ENCODE results near the gene FABP7. TPM values are rescaled to one million over a fixed set of nuclear protein-coding genes. Genes with fewer than 3 reads are reported as not detected.
A peak's percentile ranks its signal among the peaks of the same experiment; 100 is the strongest.

The FABP7 gene
- polyA plus RNA-seq, 2 of the 4 experiments (the other 2 are of a cell fraction): not detected

DNA sequence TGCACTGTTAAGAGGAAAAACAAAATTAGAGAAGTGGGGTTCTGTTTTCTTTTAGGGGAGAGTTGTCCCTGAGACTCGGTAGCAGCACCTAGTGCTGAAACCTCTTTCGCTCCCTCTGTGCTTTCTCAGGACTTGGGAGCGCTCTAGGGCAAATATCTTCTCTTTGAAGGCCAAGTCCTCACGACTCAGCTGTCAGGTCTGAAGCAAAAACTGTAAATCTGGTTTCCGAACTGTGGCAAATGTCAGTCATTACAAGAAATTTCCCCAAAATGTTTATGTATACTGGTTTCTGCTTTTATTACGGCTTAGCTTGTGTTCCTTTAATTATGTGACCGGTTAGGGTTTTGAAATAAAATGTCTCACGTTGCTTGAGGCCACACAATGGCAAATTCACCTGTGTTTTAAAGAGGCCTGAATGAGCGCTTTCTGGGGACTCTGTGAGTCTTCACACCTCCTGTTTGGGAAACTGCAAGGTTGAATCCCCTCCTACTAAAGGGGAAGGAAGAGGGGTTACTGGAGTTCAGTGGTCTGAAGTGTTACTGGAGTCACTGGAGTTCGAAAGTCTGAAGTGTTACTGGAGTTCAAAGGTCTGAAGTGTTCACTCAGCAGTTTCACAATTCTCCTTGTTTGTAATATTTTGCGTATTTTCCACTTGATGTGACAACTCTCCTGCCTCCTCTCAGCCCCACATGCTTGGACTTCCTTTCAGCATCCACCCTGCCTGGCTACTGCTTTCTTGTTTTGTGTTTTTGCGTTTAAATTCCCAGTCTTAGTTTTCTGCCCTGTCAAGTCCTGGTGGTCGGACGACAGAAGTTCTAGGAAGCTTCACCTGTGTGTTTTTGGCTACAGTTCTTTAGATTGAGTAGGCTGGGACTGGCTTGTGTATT, 11.2 kb downstream of the FABP7 start:
- POLR2A ChIA-PET: no interaction called here
- peaks cover 14% of the 10 kb centered on the region; the same call in 1 of the 3 replicates for H3K4me1 ChIP-seq
- FAIRE-seq: no peak
- H3K9me3 ChIP-seq: no peaks in the 10 kb centered on the region
- TF ChIP-seq, protein P1, sequence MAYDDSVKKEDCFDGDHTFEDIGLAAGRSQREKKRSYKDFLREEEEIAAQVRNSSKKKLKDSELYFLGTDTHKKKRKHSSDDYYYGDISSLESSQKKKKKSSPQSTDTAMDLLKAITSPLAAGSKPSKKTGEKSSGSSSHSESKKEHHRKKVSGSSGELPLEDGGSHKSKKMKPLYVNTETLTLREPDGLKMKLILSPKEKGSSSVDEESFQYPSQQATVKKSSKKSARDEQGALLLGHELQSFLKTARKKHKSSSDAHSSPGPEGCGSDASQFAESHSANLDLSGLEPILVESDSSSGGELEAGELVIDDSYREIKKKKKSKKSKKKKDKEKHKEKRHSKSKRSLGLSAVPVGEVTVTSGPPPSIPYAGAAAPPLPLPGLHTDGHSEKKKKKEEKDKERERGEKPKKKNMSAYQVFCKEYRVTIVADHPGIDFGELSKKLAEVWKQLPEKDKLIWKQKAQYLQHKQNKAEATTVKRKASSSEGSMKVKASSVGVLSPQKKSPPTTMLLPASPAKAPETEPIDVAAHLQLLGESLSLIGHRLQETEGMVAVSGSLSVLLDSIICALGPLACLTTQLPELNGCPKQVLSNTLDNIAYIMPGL (CRISPR knock-in tag; IDR thresholded peaks at IDR 0.05; ENCODE audit: borderline replicate concordance): no peak
- TF ChIP-seq MAFK (IDR thresholded peaks at IDR 0.05; ENCODE audit: partially characterized antibody) (peak; percentile 12), CBX2 (IDR thresholded peaks at IDR 0.05; ENCODE audit: borderline replicate concordance, low read depth) (no peak)
- H3K27ac ChIP-seq: peak overlapping the region; percentile 85 to 95; a peak in 5 of 6 replicates
- WGBS (ENCODE audit: missing lambda C conversion rate): 80% methylated on average over 14 of the region's 14 CpGs
- ATAC-seq: no peak
- CTCF ChIA-PET: interaction anchor here (2.2 to 3.1 kb wide), 2 partner anchors 7 to 45 kb away, joined by 9 to 17 read pairs; no protein-coding TSS in a partner anchor
- peak overlapping the region; percentile 51 for H3K4me3 ChIP-seq
- DNase-seq (ENCODE audit: low read depth in 1 of 2, low spot score in 1 of 2): no peak
- H3K4me2 ChIP-seq: peak overlapping the region; percentile 82

- H3K4me3 ChIP-seq: no peak overlapping the region
- no peak overlapping the region for H3K4me2 ChIP-seq
- H3K9me3 ChIP-seq: no peaks in the 10 kb centered on the region
- 89% methylated on average over 2 of the region's 2 CpGs for WGBS (ENCODE audit: missing lambda C conversion rate)
- TF ChIP-seq, protein P1 (CRISPR knock-in tag; IDR thresholded peaks at IDR 0.05; ENCODE audit: borderline replicate concordance): no peak
- TF ChIP-seq TFCP2L1 (CRISPR knock-in tag; IDR thresholded peaks at IDR 0.05) (no peak), CHD4 (IDR thresholded peaks at IDR 0.05; ENCODE audit: borderline replicate concordance) (no peak), ESRRA (IDR thresholded peaks at IDR 0.05; ENCODE audit: borderline replicate concordance, low read length) (no peak), ZC3H11A (IDR thresholded peaks at IDR 0.05) (no peak), FOXS1 (CRISPR knock-in tag; IDR thresholded peaks at IDR 0.05) (no peak), MAZ (IDR thresholded peaks at IDR 0.05; ENCODE audit: borderline replicate concordance, low read depth, low read length) (no peak), ZSCAN20 (CRISPR knock-in tag; IDR thresholded peaks at IDR 0.05) (no peak), NPAS2 (CRISPR knock-in tag; IDR thresholded peaks at IDR 0.05; ENCODE audit: borderline replicate concordance) (no peak), TP53 (CRISPR knock-in tag; IDR thresholded peaks at IDR 0.05) (no peak), SREBF2 (IDR thresholded peaks at IDR 0.05) (no peak)
- TF ChIP-seq, protein P2, sequence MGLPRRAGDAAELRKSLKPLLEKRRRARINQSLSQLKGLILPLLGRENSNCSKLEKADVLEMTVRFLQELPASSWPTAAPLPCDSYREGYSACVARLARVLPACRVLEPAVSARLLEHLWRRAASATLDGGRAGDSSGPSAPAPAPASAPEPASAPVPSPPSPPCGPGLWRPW (IDR thresholded peaks at IDR 0.05): no peak
- no peak overlapping the region for H3K27ac ChIP-seq
- H3K4me1 ChIP-seq: peaks cover 14% of the 10 kb centered on the region; the same call in 1 of the 3 replicates
- ATAC-seq (no peak), FAIRE-seq (no peak), DNase-seq (ENCODE audit: low read depth in 1 of 2, low spot score in 1 of 2) (no peak)
- ChIA-PET POLR2A (no interaction called here), CTCF (no interaction called here)
These were observed 11.8 kb downstream of the FABP7 start for GRCh38 chr6:122791310-122791679.

- peaks cover 19% of the 10 kb centered on the region for H3K4me1 ChIP-seq
- no peak for FAIRE-seq
- H3K4me2 ChIP-seq: no peak overlapping the region
- no peaks in the 10 kb centered on the region for H3K9me3 ChIP-seq
- POLR2A ChIA-PET: no interaction called here
- no peak overlapping the region for H3K27ac ChIP-seq
- ATAC-seq: no peak
- H3K4me3 ChIP-seq: no peak overlapping the region
- 58% methylated on average over 2 of the region's 2 CpGs for WGBS (ENCODE audit: missing lambda C conversion rate)
- CTCF ChIA-PET: interaction anchor here (1.2 kb wide), 1 partner anchor 62 kb away, joined by 3 read pairs; no protein-coding TSS in a partner anchor
- no peak for DNase-seq (ENCODE audit: low read depth in 1 of 2, low spot score in 1 of 2)
- TF ChIP-seq ELK1 (IDR thresholded peaks at IDR 0.05; ENCODE audit: low read depth, low read length): no peak
- TF ChIP-seq EP300 (IDR thresholded peaks at IDR 0.05): no peak
- TF ChIP-seq BHLHE40 (IDR thresholded peaks at IDR 0.05; ENCODE audit: low read depth, low read length): no peak
- no peak for TF ChIP-seq CHD4 (IDR thresholded peaks at IDR 0.05; ENCODE audit: borderline replicate concordance)
- no peak for TF ChIP-seq RAD21 (conservative IDR thresholded peaks at IDR 0.05 in 1 of 2, IDR thresholded peaks at IDR 0.05 in 1 of 2)
- no peak for TF ChIP-seq FOSB (CRISPR knock-in tag; IDR thresholded peaks at IDR 0.05)
- no peak for TF ChIP-seq CHD2 (IDR thresholded peaks at IDR 0.05; ENCODE audit: low read length, partially characterized antibody)
- no peak for TF ChIP-seq JUN (IDR thresholded peaks at IDR 0.05)
- TF ChIP-seq ZFP36 (IDR thresholded peaks at IDR 0.05; ENCODE audit: borderline replicate concordance, partially characterized antibody): no peak
- TF ChIP-seq CBX8 (IDR thresholded peaks at IDR 0.05): no peak
- no peak for TF ChIP-seq HOXA7 (CRISPR knock-in tag; IDR thresholded peaks at IDR 0.05)
- no peak for TF ChIP-seq POLR2A (IDR thresholded peaks at IDR 0.05; ENCODE audit: low read length)
- TF ChIP-seq MYC (IDR thresholded peaks at IDR 0.05; ENCODE audit: borderline replicate concordance, low read length): no peak
- TF ChIP-seq, protein P3, sequence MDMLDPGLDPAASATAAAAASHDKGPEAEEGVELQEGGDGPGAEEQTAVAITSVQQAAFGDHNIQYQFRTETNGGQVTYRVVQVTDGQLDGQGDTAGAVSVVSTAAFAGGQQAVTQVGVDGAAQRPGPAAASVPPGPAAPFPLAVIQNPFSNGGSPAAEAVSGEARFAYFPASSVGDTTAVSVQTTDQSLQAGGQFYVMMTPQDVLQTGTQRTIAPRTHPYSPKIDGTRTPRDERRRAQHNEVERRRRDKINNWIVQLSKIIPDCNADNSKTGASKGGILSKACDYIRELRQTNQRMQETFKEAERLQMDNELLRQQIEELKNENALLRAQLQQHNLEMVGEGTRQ (IDR thresholded peaks at IDR 0.05): no peak
These were observed 13.2 kb downstream of the FABP7 start for GRCh38 chr6:122792766-122793165.

All from A549 (cell line).